Activated T-cell treated with anti-CD3 and anti-CD28 coated beads for 48 hours (primary cell): ENCODE measurements around the gene CHN1.

Experiments used
- DNase-seq: peaks from one replicate; pipeline ENCODE4 v3.0.0-alpha.2; 2020; ENCODE audit warnings: low read depth

CHN1 gene

DNA sequence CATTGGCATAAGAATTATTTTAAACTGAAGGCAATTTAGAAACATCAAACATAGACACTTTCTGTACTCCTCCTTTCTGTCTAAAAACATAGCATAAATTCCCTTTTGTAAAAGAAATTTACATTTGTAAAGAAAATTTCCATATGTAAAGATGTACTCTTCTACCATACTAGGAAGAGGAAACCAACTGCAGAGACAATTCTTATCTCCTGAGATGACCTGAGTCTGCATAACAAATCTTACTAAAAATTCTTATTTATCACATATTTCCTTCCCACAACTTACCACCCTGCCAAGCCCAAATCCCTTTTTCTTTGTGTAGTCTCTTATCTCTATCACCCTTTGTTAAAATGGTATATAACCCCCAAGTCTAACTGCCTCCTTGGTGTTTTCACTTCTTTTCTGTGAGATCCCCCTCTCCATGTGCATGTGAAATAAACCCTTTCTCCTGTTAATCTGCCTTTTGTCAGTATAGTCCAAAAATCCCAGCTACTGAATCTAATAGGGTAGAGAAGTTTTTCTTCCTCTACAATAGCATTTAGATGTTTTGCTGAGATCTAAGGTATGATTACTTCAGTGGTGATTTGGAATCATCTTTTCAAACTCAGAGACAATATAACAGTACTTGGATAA, 81.0 kb downstream of the CHN1 start:
- no peak for DNase-seq

DNA sequence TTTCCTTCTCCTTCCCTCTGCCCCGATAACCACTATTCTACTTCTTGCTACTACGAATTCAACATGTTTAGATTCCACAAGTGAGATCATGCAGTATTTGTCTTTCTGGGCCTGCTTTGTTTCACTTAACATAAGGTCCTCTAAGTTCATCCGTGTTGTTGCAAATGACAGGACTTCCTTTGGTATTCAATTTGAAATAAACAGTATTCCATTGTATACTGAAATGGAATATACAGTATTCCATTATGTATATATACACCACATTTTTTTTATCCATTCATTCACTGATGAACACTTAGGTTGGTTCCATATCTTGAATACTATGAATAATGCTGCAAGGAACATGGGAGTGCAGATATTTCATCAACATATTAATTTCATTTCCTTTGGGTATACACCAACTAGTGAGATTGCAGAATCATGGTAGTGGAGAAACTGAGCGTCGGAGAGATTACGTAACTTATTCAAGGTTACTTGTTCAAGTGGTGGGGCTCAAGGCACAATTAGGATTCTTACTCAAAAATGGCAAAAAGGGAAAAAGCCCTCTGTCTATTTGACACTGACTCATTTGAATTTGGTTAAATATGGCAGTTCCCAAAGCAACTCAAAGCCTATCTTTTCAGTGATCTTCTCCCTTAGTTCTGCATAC, 85.1 kb downstream of the CHN1 start:
- no peak for DNase-seq

DNA sequence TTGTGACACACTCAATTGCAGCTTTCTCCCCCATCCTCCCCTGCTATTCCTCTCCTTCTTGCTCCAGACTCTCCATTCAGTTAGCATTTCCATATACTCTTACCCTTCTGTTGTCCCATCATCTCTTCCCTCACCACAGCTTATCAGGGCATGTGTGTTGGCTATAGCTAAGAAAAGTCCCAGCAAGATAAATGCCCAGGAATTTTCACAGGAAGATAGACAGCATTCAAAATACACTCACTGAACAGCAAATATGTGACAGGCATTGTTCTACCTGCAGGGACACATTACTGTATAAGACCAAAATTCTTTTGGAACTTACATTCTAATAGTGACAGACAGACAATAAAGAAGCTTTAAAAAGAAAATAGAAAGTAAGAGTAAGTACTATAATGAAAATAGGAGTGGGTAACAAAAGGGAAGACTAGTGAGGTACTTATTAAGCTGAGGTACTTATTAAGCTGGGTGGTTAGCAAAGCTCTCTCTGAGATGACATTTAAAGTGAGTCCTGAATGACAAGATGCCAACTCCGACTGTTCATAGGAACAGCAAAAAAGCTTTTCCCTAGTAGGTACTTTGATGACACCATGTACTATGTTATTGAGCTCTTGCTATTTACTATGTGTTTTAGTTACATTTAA, 86.2 kb downstream of the CHN1 start:
- no peak for DNase-seq

DNA sequence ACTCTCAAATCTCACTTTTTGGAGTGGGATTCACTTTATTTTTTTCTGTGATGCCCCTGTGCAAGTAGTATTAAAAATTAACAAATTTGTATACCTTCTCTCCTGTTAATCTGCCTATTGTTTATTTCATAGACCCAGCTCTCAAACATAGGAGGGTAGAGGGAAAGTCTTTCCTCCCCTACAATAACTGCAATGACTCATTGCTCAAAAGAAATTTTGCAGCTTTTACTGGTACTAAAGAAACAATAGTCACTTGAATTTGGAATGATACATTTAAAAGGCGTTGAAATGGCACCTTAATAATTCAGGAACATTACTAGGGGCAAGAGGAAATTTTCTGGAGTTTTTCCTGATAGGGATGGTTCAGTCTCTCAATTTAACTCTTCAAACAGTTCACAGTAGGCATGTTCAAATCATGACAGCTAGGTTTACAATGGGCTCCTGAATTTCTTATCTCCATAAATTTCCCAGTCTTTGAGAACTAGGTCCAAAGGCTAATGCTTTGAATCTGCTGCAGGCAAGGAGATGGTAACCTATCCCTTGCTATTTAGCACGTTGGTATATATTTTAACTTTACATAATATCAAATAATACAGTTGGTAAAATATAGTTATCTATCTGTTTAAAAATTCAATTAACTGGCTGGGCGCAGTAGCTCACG, 88.8 kb downstream of the CHN1 start:
- DNase-seq = no peak

GRCh38 chr2:174914853-174915760, 90.1 kb downstream of the CHN1 start:
- no peak for DNase-seq

DNA sequence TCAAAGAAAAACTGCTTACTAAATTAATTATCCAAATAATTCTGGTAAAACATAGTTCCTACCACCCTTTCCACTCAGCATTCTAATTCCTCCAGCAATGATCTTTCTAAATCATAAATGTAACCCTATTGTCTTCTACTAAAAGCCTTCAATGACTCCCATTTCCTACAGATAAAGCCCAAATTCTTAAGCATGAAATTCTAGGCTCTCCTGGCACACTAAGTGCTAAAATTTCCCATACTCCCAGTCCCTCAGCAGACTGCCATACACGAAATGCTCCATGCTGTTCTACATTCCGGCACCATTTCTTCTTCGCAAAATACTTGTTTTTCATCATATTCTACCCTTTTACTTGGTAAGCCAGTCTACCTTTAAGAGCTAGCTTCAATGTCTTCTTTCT, 96.9 kb downstream of the CHN1 start:
- DNase-seq = no peak

GRCh38 chr2:174903264-174903556, 102.0 kb downstream of the CHN1 start:
- no peak for DNase-seq

- DNase-seq = no peak
Observed at GRCh38 chr2:174902506-174903263, 102.5 kb downstream of the CHN1 start.

DNA sequence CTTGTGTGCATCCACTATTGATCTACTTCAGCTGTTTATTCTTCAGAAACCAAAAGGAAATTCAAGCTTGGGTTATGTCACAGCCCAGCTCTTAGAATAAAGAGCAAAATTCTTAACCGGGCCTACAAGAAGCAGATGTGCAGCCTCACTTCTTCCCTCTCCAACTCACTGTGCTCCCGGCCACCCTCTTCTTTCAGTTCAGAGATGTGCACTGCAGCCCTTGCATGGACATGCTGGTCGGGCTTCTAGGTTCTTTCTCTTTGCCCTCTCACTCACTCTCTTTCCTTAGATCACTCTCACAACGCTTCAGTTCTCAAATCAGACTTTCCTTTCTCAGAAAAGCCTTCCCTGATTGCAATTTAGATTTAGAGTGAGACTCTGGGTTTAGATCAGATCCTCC, 104.1 kb downstream of the CHN1 start:
- DNase-seq = peak; percentile 2

GRCh38 chr2:174897286-174897685, 107.9 kb downstream of the CHN1 start:
- no peak for DNase-seq

DNA sequence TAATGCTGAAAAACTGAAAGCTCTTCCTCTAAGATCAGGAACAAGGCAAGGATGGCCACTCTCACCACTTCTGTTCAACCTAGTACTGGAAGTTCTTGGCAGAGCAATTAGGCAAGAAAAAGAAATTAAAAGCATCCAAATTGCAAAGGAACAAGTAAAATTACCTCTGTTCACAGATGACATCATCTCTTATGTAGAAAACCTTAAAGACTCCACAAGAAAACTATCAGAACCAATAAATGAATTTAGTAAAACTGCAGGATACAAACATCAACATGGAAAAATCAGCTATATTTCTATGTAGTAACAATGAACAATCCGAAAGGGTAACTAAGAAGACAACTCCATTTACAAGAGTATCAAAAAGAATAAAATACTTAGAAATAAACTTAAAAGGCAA, 112.2 kb downstream of the CHN1 start:
- DNase-seq = no peak

DNA sequence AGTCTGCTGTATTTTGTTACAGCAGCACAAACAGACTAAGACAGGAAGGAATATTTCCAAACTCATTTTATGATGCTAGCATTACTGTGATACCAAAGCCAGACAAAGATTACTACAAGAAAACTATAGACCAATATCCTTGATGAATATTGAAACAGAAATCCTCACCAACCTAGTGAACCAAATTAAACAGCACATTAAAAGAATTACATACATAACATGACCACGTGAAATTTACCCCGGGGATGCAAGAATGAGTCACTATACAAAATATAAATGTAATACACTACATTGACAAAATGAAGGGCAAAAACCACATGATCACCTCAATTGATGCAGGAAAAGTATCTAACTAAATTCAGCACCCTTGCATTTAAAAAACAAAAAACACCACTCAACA, 112.6 kb downstream of the CHN1 start:
- DNase-seq = no peak

GRCh38 chr2:174888646-174889271, 116.4 kb downstream of the CHN1 start:
- no peak for DNase-seq

DNA sequence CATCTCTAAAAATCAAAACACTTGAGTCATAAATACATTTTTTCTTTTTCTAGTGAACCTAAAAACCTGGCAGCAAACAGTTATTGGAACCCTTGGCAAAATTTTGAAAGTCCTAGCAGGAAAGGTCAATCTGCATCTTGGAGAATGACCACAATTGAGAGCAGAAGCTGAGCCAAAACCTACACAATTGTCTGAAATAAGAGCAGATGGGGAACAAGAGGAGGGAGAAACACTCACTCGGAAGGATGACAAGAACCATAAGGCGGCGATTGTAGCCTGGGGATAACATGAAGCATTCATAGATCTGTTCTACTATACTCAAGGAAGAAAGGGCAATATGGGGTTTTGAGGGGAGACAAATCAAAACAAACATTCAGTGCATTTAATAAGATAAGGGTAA, 117.0 kb downstream of the CHN1 start:
- no peak for DNase-seq

GRCh38 chr2:174882416-174882815, 122.8 kb downstream of the CHN1 start:
- DNase-seq = no peak

GRCh38 chr2:174881678-174882077, 123.5 kb downstream of the CHN1 start:
- no peak for DNase-seq

- no peak for DNase-seq
Observed at GRCh38 chr2:174878537-174879147, 126.5 kb downstream of the CHN1 start.

DNA sequence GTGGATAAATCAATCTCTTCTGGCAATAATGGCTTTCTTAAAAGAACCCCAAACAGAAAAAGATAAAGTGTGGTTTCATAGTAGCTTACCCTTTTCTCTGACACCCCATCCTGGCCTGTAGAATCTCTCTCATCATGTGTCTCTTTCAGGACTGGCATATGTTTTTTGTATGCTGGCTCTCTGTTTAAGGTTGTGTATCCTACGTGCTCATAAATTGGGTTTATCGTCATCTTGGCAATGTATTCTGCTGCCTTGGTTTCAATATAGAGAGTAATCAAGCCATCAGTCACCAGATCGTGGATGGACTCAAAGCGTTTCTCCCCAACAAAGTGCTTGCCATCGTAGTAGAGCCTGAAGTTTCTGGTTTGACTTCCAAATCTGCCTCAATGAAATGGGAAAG, 127.4 kb downstream of the CHN1 start:
- DNase-seq = no peak

GRCh38 chr2:174877301-174877700, 127.9 kb downstream of the CHN1 start:
- DNase-seq = no peak

GRCh38 chr2:174874085-174874484, 131.1 kb downstream of the CHN1 start:
- no peak for DNase-seq

GRCh38 chr2:174873471-174873870, 131.7 kb downstream of the CHN1 start:
- DNase-seq = no peak
